Measurements from ENCODE around the gene RPL13A.

Gene RPL13A

GRCh38 chr19:49491804-49492572 is 4.6 kb downstream of the RPL13A start:
- Histone ChIP-seq H2AK5ac (ENCODE audit: low read length, severe bottlenecking) (no peak overlapping the region), H2BK15ac (ENCODE audit: low read depth, poor library complexity, severe bottlenecking) (no peak overlapping the region), H3K27me3 (ENCODE audit: control insufficient read depth in 1 of 2, insufficient read depth in 1 of 2, low read length in 2 of 2) (no peaks in the 10 kb centered on the region), H3K4me3 (ENCODE audit: insufficient read depth in 1 of 2, low read depth in 1 of 2, low read length in 2 of 2) (no peak overlapping the region), H3K18ac (ENCODE audit: low read depth in 1 of 2, low read length in 2 of 2) (no peak overlapping the region), H2BK5ac (ENCODE audit: low read depth, low read length, poor library complexity, severe bottlenecking) (no peak overlapping the region), H3K36me3 (ENCODE audit: control insufficient read depth in 1 of 2, insufficient read depth in 2 of 2, low read depth in 1 of 2, low read length in 2 of 2) (peaks cover 44 to 51% of the 10 kb centered on the region in 2 experiments), H4K91ac (ENCODE audit: low read length) (no peak overlapping the region), H3K9me3 (ENCODE audit: control insufficient read depth, low read length) (no peaks in the 10 kb centered on the region), H2AFZ (ENCODE audit: low read depth, low read length) (no peak overlapping the region), H3K4me1 (ENCODE audit: control insufficient read depth, insufficient read depth, low read depth, low read length) (peaks cover 26% of the 10 kb centered on the region), H3K23ac (ENCODE audit: low read length in 2 of 2) (no peak overlapping the region), H3K27ac (ENCODE audit: low read length, poor library complexity, severe bottlenecking) (peak overlapping the region; percentile 2), H3K14ac (ENCODE audit: low read length in 2 of 2) (no peak overlapping the region), H3K4me2 (ENCODE audit: low read length, poor library complexity, severe bottlenecking) (no peak overlapping the region), H2BK120ac (ENCODE audit: low read depth, low read length) (no peak overlapping the region), H3K9ac (ENCODE audit: low read length) (no peak overlapping the region), H4K8ac (ENCODE audit: low read length) (no peak overlapping the region), H3K4ac (ENCODE audit: low read depth in 1 of 2, low read length in 2 of 2) (no peak overlapping the region), H3K79me1 (replicated peaks; ENCODE audit: low read length, poor library complexity, severe bottlenecking) (peaks cover 1% of the 10 kb centered on the region), H2BK12ac (ENCODE audit: low read length in 2 of 2) (no peak overlapping the region)
- DNase-seq, result no peak
- WGBS, result 94% methylated on average over 7 of the region's 7 CpGs

- peak; percentile 22 for DNase-seq
- Histone ChIP-seq H2BK15ac (ENCODE audit: low read depth, poor library complexity, severe bottlenecking) (no peak overlapping the region), H3K4me1 (ENCODE audit: control insufficient read depth, insufficient read depth, low read depth, low read length) (peaks cover 30% of the 10 kb centered on the region), H2AFZ (ENCODE audit: low read depth, low read length) (no peak overlapping the region), H3K4me2 (ENCODE audit: low read length, poor library complexity, severe bottlenecking) (no peak overlapping the region), H2BK12ac (ENCODE audit: low read length in 2 of 2) (no peak overlapping the region), H3K36me3 (ENCODE audit: control insufficient read depth in 1 of 2, insufficient read depth in 2 of 2, low read depth in 1 of 2, low read length in 2 of 2) (peaks cover 50 to 56% of the 10 kb centered on the region in 2 experiments), H3K27me3 (ENCODE audit: control insufficient read depth in 1 of 2, insufficient read depth in 1 of 2, low read length in 2 of 2) (no peaks in the 10 kb centered on the region), H2AK5ac (ENCODE audit: low read length, severe bottlenecking) (peak overlapping the region; percentile 8), H3K4ac (ENCODE audit: low read depth in 1 of 2, low read length in 2 of 2) (no peak overlapping the region), H3K14ac (ENCODE audit: low read length in 2 of 2) (no peak overlapping the region), H3K9ac (ENCODE audit: low read length) (peak overlapping the region; percentile 39), H3K9me3 (ENCODE audit: control insufficient read depth, low read length) (no peaks in the 10 kb centered on the region), H3K18ac (ENCODE audit: low read depth in 1 of 2, low read length in 2 of 2) (no peak overlapping the region), H2BK120ac (ENCODE audit: low read depth, low read length) (no peak overlapping the region), H3K79me1 (replicated peaks; ENCODE audit: low read length, poor library complexity, severe bottlenecking) (peaks cover 1% of the 10 kb centered on the region), H4K91ac (ENCODE audit: low read length) (no peak overlapping the region), H2BK5ac (ENCODE audit: low read depth, low read length, poor library complexity, severe bottlenecking) (no peak overlapping the region), H3K4me3 (ENCODE audit: insufficient read depth in 1 of 2, low read depth in 1 of 2, low read length in 2 of 2) (no peak overlapping the region), H3K27ac (ENCODE audit: low read length, poor library complexity, severe bottlenecking) (peak overlapping the region; percentile 2), H3K23ac (ENCODE audit: low read length in 2 of 2) (no peak overlapping the region), H4K8ac (ENCODE audit: low read length) (peak overlapping the region; percentile 12)
- 85% methylated on average over 8 of the region's 12 CpGs for WGBS
Observed at GRCh38 chr19:49492573-49493405, 5.4 kb downstream of the RPL13A start.

GRCh38 chr19:49496574-49497008 is 9.2 kb downstream of the RPL13A start:
- no peak overlapping the region for H4K91ac ChIP-seq (ENCODE audit: low read length)
- H3K4ac ChIP-seq (ENCODE audit: low read depth in 1 of 2, low read length in 2 of 2), result peak overlapping the region; percentile 60 to 84
- H2BK120ac ChIP-seq (ENCODE audit: low read depth, low read length), result no peak overlapping the region
- no peak overlapping the region for H3K14ac ChIP-seq (ENCODE audit: low read length in 2 of 2)
- WGBS, result under 1% methylated on average over 11 of the region's 11 CpGs
- H2BK12ac ChIP-seq (ENCODE audit: low read length in 2 of 2), result no peak overlapping the region
- H4K8ac ChIP-seq (ENCODE audit: low read length), result peak overlapping the region; percentile 70
- no peak for DNase-seq
- peaks cover 47 to 50% of the 10 kb centered on the region in 2 experiments for H3K36me3 ChIP-seq (ENCODE audit: control insufficient read depth in 1 of 2, insufficient read depth in 2 of 2, low read depth in 1 of 2, low read length in 2 of 2)
- H3K4me2 ChIP-seq (ENCODE audit: low read length, poor library complexity, severe bottlenecking), result peak overlapping the region; percentile 74
- H2BK15ac ChIP-seq (ENCODE audit: low read depth, poor library complexity, severe bottlenecking), result no peak overlapping the region
- peak overlapping the region; percentile 63 for H2AK5ac ChIP-seq (ENCODE audit: low read length, severe bottlenecking)
- peak overlapping the region in 1 of 2 experiments; percentile 91 for H3K18ac ChIP-seq (ENCODE audit: low read depth in 1 of 2, low read length in 2 of 2)
- no peaks in the 10 kb centered on the region for H3K9me3 ChIP-seq (ENCODE audit: control insufficient read depth, low read length)
- H3K23ac ChIP-seq (ENCODE audit: low read length in 2 of 2), result no peak overlapping the region
- H2BK5ac ChIP-seq (ENCODE audit: low read depth, low read length, poor library complexity, severe bottlenecking), result peak overlapping the region; percentile 34
- H3K79me1 ChIP-seq (replicated peaks; ENCODE audit: low read length, poor library complexity, severe bottlenecking), result peaks cover 7% of the 10 kb centered on the region
- peaks cover 27% of the 10 kb centered on the region for H3K4me1 ChIP-seq (ENCODE audit: control insufficient read depth, insufficient read depth, low read depth, low read length)
- H3K27ac ChIP-seq (ENCODE audit: low read length, poor library complexity, severe bottlenecking), result peak overlapping the region; percentile 86
- peak overlapping the region; percentile 100 for H3K9ac ChIP-seq (ENCODE audit: low read length)
- H2AFZ ChIP-seq (ENCODE audit: low read depth, low read length), result no peak overlapping the region
- H3K4me3 ChIP-seq (ENCODE audit: insufficient read depth in 1 of 2, low read depth in 1 of 2, low read length in 2 of 2), result peak overlapping the region; percentile 75 to 99
- H3K27me3 ChIP-seq (ENCODE audit: control insufficient read depth in 1 of 2, insufficient read depth in 1 of 2, low read length in 2 of 2), result no peaks in the 10 kb centered on the region
